Gastrocnemius medialis (tissue), 4 donors: Measurements from ENCODE around the gene PROSER2. TPM values are rescaled to one million over a fixed set of nuclear protein-coding genes. Genes with fewer than 3 reads are reported as not detected.

Source experiments
- ATAC-seq, 2 donors: fragments of 150-250 bp; one replicate each; pipeline ENCODE4 v1.9.1; 2016
- DNase-seq, 2 donors: peaks; one replicate each; pipeline ENCODE4 v3.0.0-alpha.2; 2019
- H3K27ac ChIP-seq, 4 donors: fragments of 200-600 bp; sonication (generic); 1 replicate in 1 of 4; 2 replicates in 3 of 4; pipeline ENCODE4 v1.5.1; 2016 to 2018; ENCODE audit warnings: mild to moderate bottlenecking in 2 of 4, moderate library complexity in 1 of 4
- H3K27me3 ChIP-seq, 3 donors: fragments of 200-600 bp; sonication (generic) in 2 of 3; 1 replicate in 1 of 3; 2 replicates in 2 of 3; pipeline versions ENCODE4 v1.5.1 to v1.6.0; 2016 to 2019; ENCODE audit warnings: mild to moderate bottlenecking in 1 of 3, moderate library complexity in 1 of 3
- H3K36me3 ChIP-seq, 2 donors: fragments of 200-600 bp; sonication (generic) in 1 of 2; one replicate each; pipeline ENCODE4 v1.5.1; 2017 to 2018
- H3K4me1 ChIP-seq, 2 donors: fragments of 200-600 bp; sonication (generic) in 1 of 2; one replicate each; pipeline ENCODE4 v1.5.1; 2016 to 2017; ENCODE audit warnings: mild to moderate bottlenecking in 2 of 2
- H3K4me3 ChIP-seq, 4 donors: fragments of 200-600 bp; sonication (generic) in 3 of 4; 1 replicate in 1 of 4; 2 replicates in 3 of 4; pipeline ENCODE4 v1.5.1; 2016 to 2019; ENCODE audit warnings: mild to moderate bottlenecking in 2 of 4
- H3K9me3 ChIP-seq, 3 donors: fragments of 200-600 bp; sonication (generic) in 2 of 3; 1 replicate in 1 of 3; 2 replicates in 2 of 3; pipeline ENCODE4 v1.5.1; 2016 to 2019
- POLR2A ChIP-seq, 2 donors: fragments of 450-650 bp; IDR thresholded peaks; one replicate each; pipeline ENCODE4 v1.6.1; 2017; ENCODE audit warnings: antibody characterized with exemption in 2 of 2, mild to moderate bottlenecking in 2 of 2, moderate library complexity in 2 of 2
- in situ Hi-C, 4 donors: fragments of 200-750 bp; cut with MboI; loops; one replicate each; pipeline versions ENCODE4 v1.15.0 to v1.8.0; 2017; ENCODE audit warnings: low sequenced_read_pairs in 4 of 4
- intact Hi-C: fragments of 100-400 bp; cut with DNase I; formaldehyde crosslinking; loops from one replicate; pipeline ENCODE4 v1.15.1; 2023; ENCODE audit warnings: low total_unique reads
- total RNA-seq, 4 donors: library from RNA; depleted of rRNA; stranded (reverse); fragments of >200 nt; gene quantifications; one replicate each; pipeline versions ENCODE4 v1.1.0 to v1.2.3, GENCODE V29; 2016
- TF ChIP-seq, protein P1 (sequence below), 5 experiments: fragments of 450-650 bp in 3 of 5; fragments of 200-600 bp in 2 of 5; sonication (generic) in 2 of 5; IDR thresholded peaks in 4 of 5; conservative IDR thresholded peaks in 1 of 5; 1 replicate in 4 of 5; 2 replicates in 1 of 5; pipeline ENCODE4 v1.5.1; 2016 to 2019; ENCODE audit warnings: antibody characterized with exemption in 5 of 5, mild to moderate bottlenecking in 3 of 5, moderate library complexity in 3 of 5

The PROSER2 gene
- total RNA-seq, 4 donors from 2014 or later, result 0.88 to 3.4 (median 1.4) TPM

DNA sequence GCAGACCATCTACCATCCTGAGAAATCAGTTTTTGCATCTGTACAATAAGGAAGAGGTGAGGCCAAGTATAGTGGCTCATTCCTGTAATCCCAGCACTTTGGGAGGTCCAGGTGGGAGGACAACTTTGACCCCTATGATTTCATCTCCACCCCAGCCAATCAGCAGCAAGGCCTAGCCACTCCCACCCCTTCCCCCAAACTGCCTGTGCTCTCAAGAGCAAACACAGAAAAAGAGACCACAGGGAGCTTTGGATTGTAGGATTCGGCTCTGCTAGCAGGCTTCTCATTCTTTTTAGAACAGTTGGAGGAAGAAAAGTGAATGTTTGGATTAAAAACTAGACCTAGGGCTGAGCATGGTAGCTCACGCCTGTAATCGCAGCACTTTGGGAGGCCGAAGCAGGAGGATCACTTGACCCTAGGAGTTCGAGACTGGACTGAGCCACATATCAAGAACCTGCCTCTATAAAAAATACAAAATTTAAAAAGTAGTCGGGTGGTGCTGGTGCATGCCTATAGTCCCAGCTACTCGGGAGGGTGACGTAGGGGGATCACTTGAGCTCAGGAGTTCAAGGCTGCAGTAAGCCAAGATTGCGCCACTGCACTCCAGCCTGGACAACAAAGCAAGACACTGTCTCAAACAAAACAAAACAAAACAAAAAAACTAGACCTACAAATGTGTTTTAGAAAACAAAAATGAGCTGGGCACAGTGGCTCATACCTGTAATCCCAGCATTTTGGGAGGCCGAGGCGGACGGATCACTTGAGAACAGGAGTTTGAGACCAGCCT lies 25.1 kb upstream of the PROSER2 start:
- H3K9me3 ChIP-seq, result no peaks in the 10 kb centered on the region
- no peak overlapping the region for H3K27ac ChIP-seq
- DNase-seq (no peak), ATAC-seq (no peak)
- TF ChIP-seq, protein P1, sequence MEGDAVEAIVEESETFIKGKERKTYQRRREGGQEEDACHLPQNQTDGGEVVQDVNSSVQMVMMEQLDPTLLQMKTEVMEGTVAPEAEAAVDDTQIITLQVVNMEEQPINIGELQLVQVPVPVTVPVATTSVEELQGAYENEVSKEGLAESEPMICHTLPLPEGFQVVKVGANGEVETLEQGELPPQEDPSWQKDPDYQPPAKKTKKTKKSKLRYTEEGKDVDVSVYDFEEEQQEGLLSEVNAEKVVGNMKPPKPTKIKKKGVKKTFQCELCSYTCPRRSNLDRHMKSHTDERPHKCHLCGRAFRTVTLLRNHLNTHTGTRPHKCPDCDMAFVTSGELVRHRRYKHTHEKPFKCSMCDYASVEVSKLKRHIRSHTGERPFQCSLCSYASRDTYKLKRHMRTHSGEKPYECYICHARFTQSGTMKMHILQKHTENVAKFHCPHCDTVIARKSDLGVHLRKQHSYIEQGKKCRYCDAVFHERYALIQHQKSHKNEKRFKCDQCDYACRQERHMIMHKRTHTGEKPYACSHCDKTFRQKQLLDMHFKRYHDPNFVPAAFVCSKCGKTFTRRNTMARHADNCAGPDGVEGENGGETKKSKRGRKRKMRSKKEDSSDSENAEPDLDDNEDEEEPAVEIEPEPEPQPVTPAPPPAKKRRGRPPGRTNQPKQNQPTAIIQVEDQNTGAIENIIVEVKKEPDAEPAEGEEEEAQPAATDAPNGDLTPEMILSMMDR (IDR thresholded peaks at IDR 0.05 in 4 of 5, conservative IDR thresholded peaks at IDR 0.05 in 1 of 5), result no peak
- TF ChIP-seq POLR2A (IDR thresholded peaks at IDR 0.05), result no peak
- H3K4me3 ChIP-seq, result no peak overlapping the region
- no peaks in the 10 kb centered on the region for H3K36me3 ChIP-seq
- intact Hi-C loops, result no loop called here
- H3K27me3 ChIP-seq, result no peaks in the 10 kb centered on the region
- no peaks in the 10 kb centered on the region for H3K4me1 ChIP-seq
- in situ Hi-C loops, result loop anchor here in 2 of 4 donors (25.0 kb wide), 1 partner anchor 189 kb away; no protein-coding TSS in a partner anchor

DNA sequence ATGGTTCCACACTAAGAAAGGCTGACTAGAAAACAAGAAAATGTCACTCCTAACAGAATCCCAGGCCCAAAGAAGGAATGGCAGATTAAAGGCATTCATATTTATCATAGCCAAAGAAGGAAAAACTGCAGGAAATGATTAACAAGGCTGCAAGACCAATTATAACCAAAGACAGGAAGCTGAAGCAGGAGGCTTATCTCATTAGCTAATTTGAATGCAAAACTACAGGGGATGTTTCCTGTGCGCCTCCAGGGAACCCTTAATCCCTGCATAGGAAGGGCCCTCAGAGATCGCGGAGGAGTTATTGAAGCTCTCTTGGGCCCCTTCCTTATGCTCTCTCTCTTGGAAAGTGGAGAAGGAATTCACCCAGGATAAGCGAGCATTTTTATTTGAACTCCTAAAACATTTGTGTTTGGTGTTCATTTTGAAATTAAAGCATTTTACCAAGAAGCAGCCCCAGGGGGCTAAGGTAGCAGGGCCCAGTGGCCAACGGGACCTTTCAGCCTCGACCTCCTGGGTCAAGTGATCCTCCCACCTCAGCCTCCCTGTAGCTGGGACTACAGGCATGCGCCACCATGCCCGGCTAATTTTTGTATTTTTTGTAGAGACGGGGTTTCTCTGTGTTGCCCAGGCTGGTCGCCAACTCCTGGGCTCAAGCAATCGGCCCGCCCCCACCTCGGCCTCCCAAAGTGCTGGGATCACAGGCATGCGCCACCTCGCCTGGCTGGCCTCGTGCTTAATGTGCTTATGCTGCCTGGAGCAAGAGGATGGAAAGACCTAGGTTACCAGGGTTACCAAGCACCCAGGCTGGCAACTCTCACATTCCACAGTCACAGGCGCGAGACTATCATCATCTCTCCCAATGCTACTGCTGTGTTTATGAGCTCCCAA lies 24.1 kb upstream of the PROSER2 start:
- H3K9me3 ChIP-seq, result no peaks in the 10 kb centered on the region
- intact Hi-C loops, result no loop called here
- no peaks in the 10 kb centered on the region for H3K27me3 ChIP-seq
- TF ChIP-seq, protein P1 (IDR thresholded peaks at IDR 0.05 in 4 of 5, conservative IDR thresholded peaks at IDR 0.05 in 1 of 5), result no peak
- no peak for TF ChIP-seq POLR2A (IDR thresholded peaks at IDR 0.05)
- in situ Hi-C loops, result loop anchor here in 2 of 4 donors (25.0 kb wide), 1 partner anchor 188 kb away; no protein-coding TSS in a partner anchor
- H3K4me3 ChIP-seq, result no peak overlapping the region
- no peaks in the 10 kb centered on the region for H3K4me1 ChIP-seq
- DNase-seq, result no peak
- H3K27ac ChIP-seq, result no peak overlapping the region
- no peaks in the 10 kb centered on the region for H3K36me3 ChIP-seq
- no peak for ATAC-seq

- DNase-seq (no peak), ATAC-seq (no peak)
- Histone ChIP-seq H3K27ac (no peak overlapping the region), H3K4me1 (no peaks in the 10 kb centered on the region), H3K4me3 (no peak overlapping the region), H3K36me3 (no peaks in the 10 kb centered on the region), H3K9me3 (no peaks in the 10 kb centered on the region), H3K27me3 (no peaks in the 10 kb centered on the region)
- intact Hi-C loops (no loop called here), in situ Hi-C loops (loop anchor here in 2 of 4 donors (25.0 kb wide), 1 partner anchor 188 kb away; no protein-coding TSS in a partner anchor)
- no peak for TF ChIP-seq POLR2A (IDR thresholded peaks at IDR 0.05)
- TF ChIP-seq, protein P1 (IDR thresholded peaks at IDR 0.05 in 4 of 5, conservative IDR thresholded peaks at IDR 0.05 in 1 of 5), result no peak
Measured at GRCh38 chr10:11799736-11800080, 23.4 kb upstream of the PROSER2 start.

DNA sequence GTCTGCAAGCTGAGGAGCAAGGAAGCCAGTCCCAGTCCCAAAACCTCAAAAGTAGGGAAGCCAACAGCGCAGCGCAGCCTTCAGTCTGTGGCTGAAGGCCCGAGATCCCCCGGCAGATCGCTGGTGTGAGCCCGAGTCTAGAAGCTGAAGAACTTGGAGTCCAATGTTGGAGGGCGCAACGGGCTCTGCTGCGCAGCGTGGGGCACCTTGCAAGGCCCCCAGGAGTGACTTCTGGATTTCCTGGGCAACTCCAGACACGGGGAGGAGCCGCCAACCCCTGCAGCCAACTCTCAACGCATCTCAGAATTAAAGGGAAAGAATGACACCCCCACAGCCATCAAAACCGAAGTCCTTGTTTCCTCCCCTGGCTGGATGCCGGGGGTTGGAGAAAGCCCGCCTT lies 18.8 kb upstream of the PROSER2 start:
- Histone ChIP-seq H3K9me3 (no peaks in the 10 kb centered on the region), H3K4me1 (no peaks in the 10 kb centered on the region), H3K4me3 (no peak overlapping the region), H3K27ac (no peak overlapping the region), H3K27me3 (no peaks in the 10 kb centered on the region), H3K36me3 (no peaks in the 10 kb centered on the region)
- in situ Hi-C loops (no loop called here), intact Hi-C loops (no loop called here)
- DNase-seq (no peak), ATAC-seq (no peak)
- TF ChIP-seq, protein P1 (IDR thresholded peaks at IDR 0.05 in 4 of 5, conservative IDR thresholded peaks at IDR 0.05 in 1 of 5), result no peak
- TF ChIP-seq POLR2A (IDR thresholded peaks at IDR 0.05), result no peak
